GM12878 (cell line): ENCODE data around the gene KIF14. TPM values are rescaled to one million over a fixed set of nuclear protein-coding genes. Genes with fewer than 3 reads are reported as not detected.
A peak's percentile ranks its signal among the peaks of the same experiment; 100 is the strongest.
"Not testable (repeated sequence)": the region's sequence is repeated elsewhere in the genome, so short reads cannot be mapped to it uniquely, and the experiment has no call there.

Experiments
- ATAC-seq: fragments of 200-7000 bp; cut with Tn5 transposase; 3 replicates; pipeline ENCODE4 v1.9.1; 2020; ENCODE audit warnings: mild to moderate bottlenecking, moderate library complexity
- BruUV-seq: library from RNA; stranded (reverse); fragments of 400-500 nt; replicated peaks from 2 replicates; lab custom pipeline; 2021; lab: Mats Ljungman, UMichigan
- CTCF ChIA-PET: fragments of 300-600 bp; sonication (Branson Sonifier 250); formaldehyde crosslinking; extraction: SDS; loops from one replicate; lab custom pipeline; 2021; ENCODE audit warnings: inconsistent platforms; lab: Yijun Ruan, JAX
- POLR2A ChIA-PET: fragments of 350-600 bp; formaldehyde crosslinking; extraction: SDS; loops from one replicate; lab custom pipeline; 2021; ENCODE audit warnings: inconsistent platforms; lab: Charles Lee
- RAD21 ChIA-PET: fragments of 300-600 bp; sonication (Branson Sonifier 250); formaldehyde crosslinking; loops from one replicate; lab custom pipeline; 2023; ENCODE audit warnings: antibody characterized with exemption; ENCODE audit not compliant: unreplicated experiment; lab: Charles Lee
- SMC1A ChIA-PET: fragments of 300-600 bp; sonication (Branson Sonifier 250); formaldehyde crosslinking; loops from one replicate; lab custom pipeline; 2023; ENCODE audit not compliant: unreplicated experiment, uncharacterized antibody; lab: Charles Lee
- DNase-seq: peaks from one replicate; pipeline ENCODE4 v3.0.0-alpha.2; 2011; ENCODE audit warnings: low read depth, low spot score
- FAIRE-seq: peaks from 3 replicates; lab custom pipeline; 2011; peaks lifted over from hg19 to GRCh38; lab: Jason Lieb, UNC
- H2AFZ ChIP-seq: 2 replicates; pipeline ENCODE4 v1.6.0; 2011; ENCODE audit warnings: low read depth, low read length, control low read depth; ENCODE audit not compliant: control insufficient read depth
- H3K27ac ChIP-seq: 2 replicates; pipeline ENCODE4 v1.5.1; 2011; ENCODE audit warnings: control low read depth; ENCODE audit not compliant: control insufficient read depth, insufficient read depth
- H3K27me3 ChIP-seq, 2 experiments: replicated peaks in 1 of 2; 2 replicates each; pipeline versions ENCODE4 v1.6.0 to v1.6.1; 2011; ENCODE audit warnings: low read length in 1 of 2; ENCODE audit not compliant: control insufficient read depth in 2 of 2, insufficient read depth in 2 of 2
- H3K36me3 ChIP-seq, 2 experiments: 2 replicates each; pipeline ENCODE4 v1.5.1; 2011; ENCODE audit warnings: low read length in 1 of 2; ENCODE audit not compliant: control insufficient read depth in 2 of 2, insufficient read depth in 2 of 2
- H3K4me1 ChIP-seq: 2 replicates; pipeline ENCODE4 v1.6.1; 2011; ENCODE audit warnings: mild to moderate bottlenecking, low read length, moderate library complexity, mixed read lengths; ENCODE audit not compliant: control insufficient read depth, insufficient read depth
- H3K4me2 ChIP-seq: 2 replicates; pipeline ENCODE4 v1.6.0; 2011; ENCODE audit warnings: control low read depth; ENCODE audit not compliant: control insufficient read depth, insufficient read depth
- H3K4me3 ChIP-seq: fragments of 200-600 bp; sonication (generic); 2 replicates; pipeline ENCODE4 v1.5.1; 2016
- H3K79me2 ChIP-seq: 2 replicates; pipeline ENCODE4 v1.6.0; 2011; ENCODE audit warnings: low read length; ENCODE audit not compliant: control insufficient read depth, insufficient read depth
- H3K9ac ChIP-seq: 2 replicates; pipeline ENCODE4 v1.8.0; 2011; ENCODE audit warnings: low read length, control low read depth, mixed read lengths; ENCODE audit not compliant: control insufficient read depth, insufficient read depth
- H3K9me3 ChIP-seq: replicated peaks from 3 replicates; pipeline ENCODE4 v1.5.1; 2011; ENCODE audit warnings: mild to moderate bottlenecking, low read length; ENCODE audit not compliant: control insufficient read depth, insufficient read depth
- H4K20me1 ChIP-seq: 2 replicates; pipeline ENCODE4 v1.6.0; 2011; ENCODE audit not compliant: control insufficient read depth, insufficient read depth
- ATF7 ChIP-seq: fragments of 450-650 bp; IDR thresholded peaks from 2 replicates; pipeline ENCODE4 v1.6.1; 2016; ENCODE audit warnings: low read depth, mild to moderate bottlenecking
- E2F4 ChIP-seq: IDR thresholded peaks from 2 replicates; pipeline ENCODE4 v1.6.1; 2012; ENCODE audit warnings: low read depth, low read length, improper control_type of control experiment
- RUNX3 ChIP-seq: IDR thresholded peaks from 2 replicates; pipeline ENCODE4 v1.6.1; 2012; ENCODE audit warnings: low read length, inconsistent platforms
- WGBS: methylation state at CpG from one replicate; pipeline ENCODE4 v1.1.6; 2016; ENCODE audit warnings: low lambda C conversion rate; ENCODE audit not compliant: insufficient replicate concordance, insufficient coverage; ENCODE audit errors: missing lambda C conversion rate; 5-methylcytosine and 5-hydroxymethylcytosine counted together
- in situ Hi-C: fragments of 300-500 bp; cut with MboI; formaldehyde crosslinking; loops from 9 replicates; pipeline ENCODE4 v1.14.3; 2018; ENCODE audit warnings: mixed read lengths
- intact Hi-C: fragments of 100-400 bp; cut with micrococcal nuclease; formaldehyde crosslinking; loops from one replicate; pipeline ENCODE4 v1.14.2; 2022; ENCODE audit not compliant: unreplicated experiment
- polyA plus RNA-seq, 11 experiments: library from polyadenylated mRNA; depleted of rRNA in 4 of 11; unstranded in 6 of 11; stranded (reverse) in 5 of 11; fragments of >200 nt; fragmentation: Nextera tagmentation in 4 of 11; fragmentation: Illumina TruSeq in 1 of 11; extraction: Ambion mirVana in 4 of 11; extraction: Trizol in 1 of 11; gene quantifications; 1 replicate in 1 of 11; 2 replicates in 10 of 11; pipeline versions ENCODE4 v1.2.1 to v1.2.3, GENCODE V29; 2011 to 2016; ENCODE audit warnings: inconsistent platforms in 2 of 11, missing spikeins in 2 of 11, low read depth in 1 of 11
- total RNA-seq, 4 experiments: library from RNA; depleted of rRNA in 3 of 4; stranded (reverse); fragments of >200 nt in 3 of 4; fragmentation: Illumina TruSeq in 1 of 4; extraction: Trizol in 1 of 4; gene quantifications; 2 replicates each; pipeline versions ENCODE4 v1.2.1 to v1.2.3, GENCODE V29; 2013 to 2021

The KIF14 gene
- total and polyA plus RNA-seq, 10 of the 15 experiments (the other 5 are each of a cell fraction or from before 2014, with no cell fraction given): 6.8 to 25.5 (median 14.4) TPM

- DNase-seq (no peak), ATAC-seq (peak; percentile 33; the same call in 2 of the 3 replicates), FAIRE-seq (no peak)
- TF ChIP-seq E2F4: no peak
- no peak for TF ChIP-seq ATF7
- TF ChIP-seq RUNX3: 0 out of 2 replicates have a peak, but pooled peaks have one; percentile 17
- no peak overlapping the region for H3K9ac ChIP-seq
- no peaks in the 10 kb centered on the region for H3K9me3 ChIP-seq
- no peaks in the 10 kb centered on the region for H3K27me3 ChIP-seq
- WGBS: 69% methylated on average over 9 of the region's 9 CpGs
- RAD21 ChIA-PET: no interaction called here
- H3K4me2 ChIP-seq: no peak overlapping the region
- H4K20me1 ChIP-seq: no peaks in the 10 kb centered on the region
- H3K79me2 ChIP-seq: no peaks in the 10 kb centered on the region
- H3K4me3 ChIP-seq: no peak overlapping the region
- POLR2A ChIA-PET: no interaction called here
- H2AFZ ChIP-seq: no peak overlapping the region
- H3K4me1 ChIP-seq: peaks cover 11% of the 10 kb centered on the region
- no TSS peak for BruUV-seq
- CTCF ChIA-PET: interaction anchor here (1.0 kb wide), 1 partner anchor 14 kb away, joined by 4 read pairs; no protein-coding TSS in a partner anchor
- H3K27ac ChIP-seq: no peak overlapping the region
- SMC1A ChIA-PET: no interaction called here
- no peaks in the 10 kb centered on the region for H3K36me3 ChIP-seq
- in situ Hi-C loops (no loop called here), intact Hi-C loops (no loop called here)
Observed at GRCh38 chr1:200525090-200525987, 95.2 kb downstream of the KIF14 start.

- intact Hi-C loops, DNase-seq, SMC1A ChIA-PET, in situ Hi-C loops, H3K36me3 ChIP-seq, BruUV-seq, H3K4me3 ChIP-seq, H3K9ac ChIP-seq, H2AFZ ChIP-seq, RAD21 ChIA-PET, H3K27me3 ChIP-seq, POLR2A ChIA-PET, H3K9me3 ChIP-seq, H3K4me2 ChIP-seq, ATAC-seq, H4K20me1 ChIP-seq, FAIRE-seq, H3K79me2 ChIP-seq, H3K27ac ChIP-seq: not testable (repeated sequence)
- CTCF ChIA-PET: interaction anchor here (1.0 to 1.1 kb wide), 2 partner anchors 13 to 15 kb away, joined by 4 to 6 read pairs; no protein-coding TSS in a partner anchor
- H3K4me1 ChIP-seq: peaks cover 11% of the 10 kb centered on the region
- 71% methylated on average over 5 of the region's 5 CpGs for WGBS
Observed at GRCh38 chr1:200524551-200524950, 96.0 kb downstream of the KIF14 start.
